ENCODE measurements around the gene CNTNAP2. TPM values are rescaled to one million over a fixed set of nuclear protein-coding genes. Genes with fewer than 3 reads are reported as not detected.

Gene CNTNAP2
- total RNA-seq, 1 experiment from 2014 or later = 64.5 TPM

GRCh38 chr7:147999962-148000361 lies 1883.4 kb downstream of the CNTNAP2 start:
- Histone ChIP-seq H3K4me2 (ENCODE audit: insufficient read depth, insufficient read length, low read length) (no peak overlapping the region), H2BK20ac (ENCODE audit: low read depth, low read length, poor library complexity, severe bottlenecking) (no peak overlapping the region), H3T11ph (ENCODE audit: low read length) (no peak overlapping the region), H3K27ac (ENCODE audit: insufficient read length, low read depth, low read length) (no peak overlapping the region), H3K79me2 (ENCODE audit: insufficient read depth, low read length) (no peaks in the 10 kb centered on the region), H3K9me3 (ENCODE audit: control insufficient read depth, low read depth, low read length) (no peaks in the 10 kb centered on the region), H2BK12ac (ENCODE audit: insufficient read length, low read depth, low read length) (no peak overlapping the region), H4K20me1 (ENCODE audit: control insufficient read depth, insufficient read depth, insufficient read length) (no peaks in the 10 kb centered on the region), H3K23ac (ENCODE audit: insufficient read length, low read depth, low read length) (no peak overlapping the region), H3K27me3 (ENCODE audit: insufficient read depth, low read length) (no peaks in the 10 kb centered on the region), H3K9ac (ENCODE audit: extremely low read depth, insufficient read length, low read length) (no peak overlapping the region), H2AK5ac (ENCODE audit: insufficient read length, low read length) (no peak overlapping the region), H3K23me2 (ENCODE audit: insufficient read length, low read depth, low read length, poor library complexity, severe bottlenecking) (no peaks in the 10 kb centered on the region), H2BK5ac (ENCODE audit: insufficient read length, low read length) (no peak overlapping the region), H3K4ac (ENCODE audit: low read depth, low read length) (no peak overlapping the region), H4K8ac (replicated peaks; ENCODE audit: insufficient read length, low read depth, low read length) (no peak overlapping the region), H3K79me1 (ENCODE audit: insufficient read depth, low read depth, low read length, poor library complexity, severe bottlenecking) (no peaks in the 10 kb centered on the region), H3K14ac (ENCODE audit: insufficient read depth, low read length) (no peak overlapping the region), H3K4me1 (ENCODE audit: insufficient read depth, low read length) (no peaks in the 10 kb centered on the region; the same call in 1 of the 2 replicates), H3K56ac (ENCODE audit: insufficient read length, low read depth, low read length) (no peak overlapping the region), H3K18ac (ENCODE audit: insufficient read length, low read depth, low read length) (no peak overlapping the region), H2AFZ (ENCODE audit: low read length) (no peak overlapping the region), H4K91ac (ENCODE audit: insufficient read length, low read depth, low read length) (no peak overlapping the region), H4K5ac (ENCODE audit: insufficient read length, low read depth, low read length) (no peak overlapping the region), H2BK15ac (ENCODE audit: low read depth, low read length) (no peak overlapping the region), H2BK120ac (ENCODE audit: low read depth, low read length, poor library complexity, severe bottlenecking) (no peak overlapping the region)
- Mint-ChIP-seq H3K4me1 (peaks cover 22 to 29% of the 10 kb centered on the region in 2 experiments), H3K27me3 (ENCODE audit: low read depth) (peaks cover 9% of the 10 kb centered on the region), H3K9me3 (peaks cover 4 to 6% of the 10 kb centered on the region in 2 experiments; a peak in 3 of 5 replicates), H3K4me3 (peak overlapping the region in 1 of 2 experiments; percentile 21; a peak in 2 of 5 replicates), H3K27ac (peak overlapping the region in 1 of 3 experiments; percentile 59; a peak in 1 of 7 replicates), H3K36me3 (ENCODE audit: insufficient read depth in 1 of 3, low read depth in 3 of 3) (peaks cover 0 to 9% (median 0%) of the 10 kb centered on the region in 3 experiments; a peak in 2 of 7 replicates)
- TF ChIP-seq, protein P1, sequence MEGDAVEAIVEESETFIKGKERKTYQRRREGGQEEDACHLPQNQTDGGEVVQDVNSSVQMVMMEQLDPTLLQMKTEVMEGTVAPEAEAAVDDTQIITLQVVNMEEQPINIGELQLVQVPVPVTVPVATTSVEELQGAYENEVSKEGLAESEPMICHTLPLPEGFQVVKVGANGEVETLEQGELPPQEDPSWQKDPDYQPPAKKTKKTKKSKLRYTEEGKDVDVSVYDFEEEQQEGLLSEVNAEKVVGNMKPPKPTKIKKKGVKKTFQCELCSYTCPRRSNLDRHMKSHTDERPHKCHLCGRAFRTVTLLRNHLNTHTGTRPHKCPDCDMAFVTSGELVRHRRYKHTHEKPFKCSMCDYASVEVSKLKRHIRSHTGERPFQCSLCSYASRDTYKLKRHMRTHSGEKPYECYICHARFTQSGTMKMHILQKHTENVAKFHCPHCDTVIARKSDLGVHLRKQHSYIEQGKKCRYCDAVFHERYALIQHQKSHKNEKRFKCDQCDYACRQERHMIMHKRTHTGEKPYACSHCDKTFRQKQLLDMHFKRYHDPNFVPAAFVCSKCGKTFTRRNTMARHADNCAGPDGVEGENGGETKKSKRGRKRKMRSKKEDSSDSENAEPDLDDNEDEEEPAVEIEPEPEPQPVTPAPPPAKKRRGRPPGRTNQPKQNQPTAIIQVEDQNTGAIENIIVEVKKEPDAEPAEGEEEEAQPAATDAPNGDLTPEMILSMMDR (conservative IDR thresholded peaks at IDR 0.05) = no peak
- peak; percentile 64 for DNase-seq
- WGBS (ENCODE audit: extremely low coverage, insufficient read length, low lambda C conversion rate) = no CpG with 5 or more reads among the region's 4 CpGs
